GM13977 (cell line): ENCODE results near the gene MYPOP.
"Not testable (repeated sequence)": the region's sequence is repeated elsewhere in the genome, so short reads cannot be mapped to it uniquely, and the experiment has no call there.

Experiments
- DNase-seq: peaks from one replicate; pipeline ENCODE4 v3.0.0; 2012; ENCODE audit warnings: low spot score
- CTCF ChIP-seq: IDR thresholded peaks from 2 replicates; pipeline ENCODE4 v1.5.1; 2012; ENCODE audit warnings: mild to moderate bottlenecking, control low read depth; ENCODE audit not compliant: insufficient read depth; ENCODE audit errors: extremely low read depth, missing control alignments
- in situ Hi-C: fragments of 300-500 bp; cut with MboI; formaldehyde crosslinking; loops from one replicate; pipeline ENCODE4 v1.12.0; 2022; ENCODE audit warnings: low sequenced_read_pairs, low pct_unique_long_range_greater_than_20kb, mixed read lengths, inconsistent platforms; ENCODE audit not compliant: unreplicated experiment

The MYPOP gene

GRCh38 chr19:45900738-45901431 lies 1.5 kb downstream of the MYPOP start:
- no peak for DNase-seq
- no peak for TF ChIP-seq CTCF
- in situ Hi-C loops: no loop called here

GRCh38 chr19:45899919-45900589 lies 2.4 kb downstream of the MYPOP start:
- no peak for DNase-seq
- TF ChIP-seq CTCF: no peak
- in situ Hi-C loops: no loop called here

- DNase-seq: no peak
- no peak for TF ChIP-seq CTCF
- in situ Hi-C loops: no loop called here
Observed at GRCh38 chr19:45899253-45899652, 3.2 kb downstream of the MYPOP start.

- TF ChIP-seq CTCF: no peak
- DNase-seq: no peak
- in situ Hi-C loops: no loop called here
Observed at GRCh38 chr19:45897261-45897812, 5.1 kb downstream of the MYPOP start.

- DNase-seq, in situ Hi-C loops: not testable (repeated sequence)
Observed at GRCh38 chr19:45895983-45896599, 6.3 kb downstream of the MYPOP start.

- no peak for TF ChIP-seq CTCF
- in situ Hi-C loops: no loop called here
- no peak for DNase-seq
Observed at GRCh38 chr19:45895519-45895972, 6.9 kb downstream of the MYPOP start.

GRCh38 chr19:45890877-45891276 lies 11.5 kb downstream of the MYPOP start:
- TF ChIP-seq CTCF: no peak
- DNase-seq: no peak
- in situ Hi-C loops: no loop called here
